Measurements from ENCODE around the gene ADTRP.

Gene ADTRP

GRCh38 chr6:11806561-11807317, 28.1 kb upstream of the ADTRP start:
- Histone ChIP-seq H3K9me3 (ENCODE audit: control insufficient read depth, low read length) (no peaks in the 10 kb centered on the region), H3K4me3 (ENCODE audit: low read depth, low read length) (no peak overlapping the region), H3K27ac (no peak overlapping the region), H3K27me3 (ENCODE audit: control insufficient read depth, insufficient read depth, low read length) (no peaks in the 10 kb centered on the region), H3K79me2 (no peaks in the 10 kb centered on the region), H3K4me1 (peaks cover 3% of the 10 kb centered on the region), H3K36me3 (ENCODE audit: control insufficient read depth, insufficient read depth, low read length) (no peaks in the 10 kb centered on the region), H3K9ac (no peak overlapping the region), H2AFZ (no peak overlapping the region), H3K4me2 (ENCODE audit: low read length) (no peak overlapping the region)
- no peak for TF ChIP-seq CTCF (IDR thresholded peaks at IDR 0.05)

- no peak overlapping the region for H3K9ac ChIP-seq
- H3K9me3 ChIP-seq (ENCODE audit: control insufficient read depth, low read length): no peaks in the 10 kb centered on the region
- H3K27me3 ChIP-seq (ENCODE audit: control insufficient read depth, insufficient read depth, low read length): no peaks in the 10 kb centered on the region
- no peak for TF ChIP-seq CTCF (IDR thresholded peaks at IDR 0.05)
- H2AFZ ChIP-seq: no peak overlapping the region
- no peak overlapping the region for H3K4me3 ChIP-seq (ENCODE audit: low read depth, low read length)
- H3K27ac ChIP-seq: no peak overlapping the region
- no peaks in the 10 kb centered on the region for H3K36me3 ChIP-seq (ENCODE audit: control insufficient read depth, insufficient read depth, low read length)
- H3K79me2 ChIP-seq: no peaks in the 10 kb centered on the region
- H3K4me1 ChIP-seq: peaks cover 3% of the 10 kb centered on the region
- no peak overlapping the region for H3K4me2 ChIP-seq (ENCODE audit: low read length)
Observed at GRCh38 chr6:11805259-11806053, 26.9 kb upstream of the ADTRP start.

- no peaks in the 10 kb centered on the region for H3K36me3 ChIP-seq (ENCODE audit: control insufficient read depth, insufficient read depth, low read length)
- H3K79me2 ChIP-seq: no peaks in the 10 kb centered on the region
- no peak overlapping the region for H3K9ac ChIP-seq
- H3K27me3 ChIP-seq (ENCODE audit: control insufficient read depth, insufficient read depth, low read length): no peaks in the 10 kb centered on the region
- TF ChIP-seq CTCF (IDR thresholded peaks at IDR 0.05): no peak
- H3K9me3 ChIP-seq (ENCODE audit: control insufficient read depth, low read length): no peaks in the 10 kb centered on the region
- H3K4me2 ChIP-seq (ENCODE audit: low read length): no peak overlapping the region
- H3K4me1 ChIP-seq: no peaks in the 10 kb centered on the region
- H2AFZ ChIP-seq: no peak overlapping the region
- H3K4me3 ChIP-seq (ENCODE audit: low read depth, low read length): no peak overlapping the region
- no peak overlapping the region for H3K27ac ChIP-seq
Observed at GRCh38 chr6:11804701-11805100, 26.1 kb upstream of the ADTRP start.

GRCh38 chr6:11804135-11804534, 25.5 kb upstream of the ADTRP start:
- H3K9ac ChIP-seq: no peak overlapping the region

More at GRCh38 chr6:11804135-11804534, 25.5 kb upstream of the ADTRP start:
- Histone ChIP-seq H3K9me3 (ENCODE audit: control insufficient read depth, low read length) (no peaks in the 10 kb centered on the region), H3K79me2 (no peaks in the 10 kb centered on the region), H3K27ac (no peak overlapping the region), H3K4me3 (ENCODE audit: low read depth, low read length) (no peak overlapping the region), H3K27me3 (ENCODE audit: control insufficient read depth, insufficient read depth, low read length) (no peaks in the 10 kb centered on the region), H3K36me3 (ENCODE audit: control insufficient read depth, insufficient read depth, low read length) (no peaks in the 10 kb centered on the region), H2AFZ (no peak overlapping the region), H3K4me1 (no peaks in the 10 kb centered on the region), H3K4me2 (ENCODE audit: low read length) (no peak overlapping the region)
- no peak for TF ChIP-seq CTCF (IDR thresholded peaks at IDR 0.05)
